BE2C (cell line): ENCODE data around the gene PIK3R3.

Source experiments
- DNase-seq: peaks from one replicate; pipeline ENCODE4 v3.0.0-alpha.2; 2020
- H3K27me3 ChIP-seq: fragments of 250-450 bp; sonication (Bioruptor Pico); 2 replicates; pipeline ENCODE4 v1.5.1; 2020; ENCODE audit warnings: mild to moderate bottlenecking
- H3K36me3 ChIP-seq: fragments of 250-450 bp; sonication (Bioruptor Pico); 2 replicates; pipeline ENCODE4 v1.5.1; 2020; ENCODE audit warnings: mild to moderate bottlenecking
- H3K4me1 ChIP-seq: fragments of 250-450 bp; sonication (Bioruptor Pico); 2 replicates; pipeline ENCODE4 v1.5.1; 2020
- H3K4me3 ChIP-seq: 2 replicates; pipeline ENCODE4 v1.5.1; 2011; ENCODE audit warnings: low read depth, low read length
- H3K9me3 ChIP-seq: fragments of 250-450 bp; sonication (Bioruptor Pico); 2 replicates; pipeline ENCODE4 v1.5.1; 2020
- CTCF ChIP-seq: IDR thresholded peaks from 2 replicates; pipeline ENCODE4 v1.5.1; 2012; ENCODE audit warnings: mild to moderate bottlenecking, low read depth, low read length

PIK3R3 gene

GRCh38 chr1:46131712-46132528, 509 bp downstream of the PIK3R3 start:
- TF ChIP-seq CTCF = no peak
- Histone ChIP-seq H3K4me1 (no peaks in the 10 kb centered on the region; the same call in 1 of the 2 replicates), H3K9me3 (no peaks in the 10 kb centered on the region), H3K36me3 (no peaks in the 10 kb centered on the region), H3K27me3 (no peaks in the 10 kb centered on the region), H3K4me3 (peak overlapping the region; percentile 68)
- DNase-seq = peak; percentile 23

GRCh38 chr1:46131093-46131492, 1.3 kb downstream of the PIK3R3 start:
- no peak for DNase-seq
- Histone ChIP-seq H3K36me3 (no peaks in the 10 kb centered on the region), H3K27me3 (no peaks in the 10 kb centered on the region), H3K4me3 (peak overlapping the region; percentile 68), H3K4me1 (no peaks in the 10 kb centered on the region; the same call in 1 of the 2 replicates), H3K9me3 (no peaks in the 10 kb centered on the region)
- no peak for TF ChIP-seq CTCF

- Histone ChIP-seq H3K36me3 (no peaks in the 10 kb centered on the region), H3K4me3 (peak overlapping the region; percentile 68), H3K4me1 (no peaks in the 10 kb centered on the region; the same call in 1 of the 2 replicates), H3K9me3 (no peaks in the 10 kb centered on the region), H3K27me3 (no peaks in the 10 kb centered on the region)
- no peak for TF ChIP-seq CTCF
- no peak for DNase-seq
Observed at GRCh38 chr1:46130606-46131005, 1.8 kb downstream of the PIK3R3 start.

GRCh38 chr1:46130121-46130520, 2.3 kb downstream of the PIK3R3 start:
- no peak for DNase-seq
- Histone ChIP-seq H3K27me3 (no peaks in the 10 kb centered on the region), H3K4me3 (peak overlapping the region; percentile 68), H3K9me3 (no peaks in the 10 kb centered on the region), H3K36me3 (no peaks in the 10 kb centered on the region), H3K4me1 (no peaks in the 10 kb centered on the region; the same call in 1 of the 2 replicates)
- peak; percentile 13; the same call in 1 of the 2 replicates for TF ChIP-seq CTCF

GRCh38 chr1:46128344-46128743, 4.1 kb downstream of the PIK3R3 start:
- no peaks in the 10 kb centered on the region for H3K36me3 ChIP-seq
- no peaks in the 10 kb centered on the region for H3K9me3 ChIP-seq
- H3K27me3 ChIP-seq = no peaks in the 10 kb centered on the region
- no peak for DNase-seq
- no peaks in the 10 kb centered on the region for H3K4me1 ChIP-seq
- no peak overlapping the region for H3K4me3 ChIP-seq
- no peak for TF ChIP-seq CTCF

GRCh38 chr1:46118856-46119255, 13.6 kb downstream of the PIK3R3 start:
- Histone ChIP-seq H3K4me3 (no peak overlapping the region), H3K4me1 (no peaks in the 10 kb centered on the region), H3K27me3 (no peaks in the 10 kb centered on the region), H3K36me3 (no peaks in the 10 kb centered on the region), H3K9me3 (no peaks in the 10 kb centered on the region)
- DNase-seq = no peak
- no peak for TF ChIP-seq CTCF
